Chondrocyte (in vitro differentiated cells): ENCODE data around the gene ARRDC5. TPM values are rescaled to one million over a fixed set of nuclear protein-coding genes. Genes with fewer than 3 reads are reported as not detected.
"Not testable (repeated sequence)": the region's sequence is repeated elsewhere in the genome, so short reads cannot be mapped to it uniquely, and the experiment has no call there.

Source experiments
- DNase-seq: peaks from one replicate; pipeline ENCODE4 v3.0.0; 2021; ENCODE audit warnings: mixed read lengths, low spot score
- H3K27ac Mint-ChIP-seq: one replicate; pipeline ENCODE4 v1.8.0; 2021; ENCODE audit warnings: mild to moderate bottlenecking, moderate library complexity, mixed read lengths; ENCODE audit not compliant: unreplicated experiment
- H3K27me3 Mint-ChIP-seq: 2 replicates; pipeline ENCODE4 v1.8.0; 2021; ENCODE audit warnings: low read depth, mixed read lengths
- H3K36me3 Mint-ChIP-seq: 2 replicates; pipeline ENCODE4 v1.8.0; 2021; ENCODE audit warnings: low read depth, mixed read lengths
- H3K4me1 Mint-ChIP-seq: 2 replicates; pipeline ENCODE4 v1.8.0; 2021; ENCODE audit warnings: low read depth, mild to moderate bottlenecking, mixed read lengths
- H3K4me3 Mint-ChIP-seq: one replicate; pipeline ENCODE4 v1.8.0; 2021; ENCODE audit warnings: mild to moderate bottlenecking, moderate library complexity, mixed read lengths; ENCODE audit not compliant: unreplicated experiment
- H3K9me3 Mint-ChIP-seq: 2 replicates; pipeline ENCODE4 v1.8.0; 2021; ENCODE audit warnings: low read depth, mixed read lengths
- CTCF ChIP-seq: fragments of 200-600 bp; sonication (generic); IDR thresholded peaks from 2 replicates; pipeline ENCODE4 v1.5.0; 2021; ENCODE audit warnings: antibody characterized with exemption, mild to moderate bottlenecking, moderate library complexity
- total RNA-seq: library from RNA; stranded (reverse); gene quantifications from 3 replicates; pipeline ENCODE4 v1.2.1, GENCODE V29; 2021

Gene ARRDC5
- total RNA-seq, 1 donor from 2014 or later: not detected

DNA sequence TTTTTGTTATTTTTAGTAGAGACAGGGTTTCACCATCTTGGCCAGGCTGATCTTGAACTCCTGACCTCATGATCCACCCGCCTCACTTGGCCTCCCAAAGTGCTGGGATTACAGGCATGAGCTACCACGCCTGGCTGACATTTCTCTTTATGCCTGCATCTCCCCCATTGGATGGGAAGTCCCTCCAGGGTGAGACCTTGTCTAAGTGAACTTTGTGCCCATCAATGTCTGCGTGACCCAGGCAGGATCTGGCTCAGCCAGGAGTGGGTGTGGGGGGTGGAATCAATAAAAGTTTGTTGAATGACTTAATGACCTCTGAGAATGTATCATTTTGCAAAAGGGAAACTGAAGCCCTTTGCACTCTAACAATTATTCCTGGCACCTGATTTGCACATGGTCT lies 1.8 kb upstream of the ARRDC5 start:
- no peak for TF ChIP-seq CTCF
- Mint-ChIP-seq H3K36me3 (no peaks in the 10 kb centered on the region), H3K4me3 (no peak overlapping the region), H3K9me3 (no peaks in the 10 kb centered on the region), H3K27me3 (no peaks in the 10 kb centered on the region), H3K4me1 (no peaks in the 10 kb centered on the region), H3K27ac (no peak overlapping the region)
- DNase-seq: no peak

GRCh38 chr19:4900879-4901278 lies 1.8 kb downstream of the ARRDC5 start:
- H3K36me3 Mint-ChIP-seq, H3K4me1 Mint-ChIP-seq, H3K27ac Mint-ChIP-seq, H3K4me3 Mint-ChIP-seq, H3K9me3 Mint-ChIP-seq, H3K27me3 Mint-ChIP-seq, DNase-seq: not testable (repeated sequence)

DNA sequence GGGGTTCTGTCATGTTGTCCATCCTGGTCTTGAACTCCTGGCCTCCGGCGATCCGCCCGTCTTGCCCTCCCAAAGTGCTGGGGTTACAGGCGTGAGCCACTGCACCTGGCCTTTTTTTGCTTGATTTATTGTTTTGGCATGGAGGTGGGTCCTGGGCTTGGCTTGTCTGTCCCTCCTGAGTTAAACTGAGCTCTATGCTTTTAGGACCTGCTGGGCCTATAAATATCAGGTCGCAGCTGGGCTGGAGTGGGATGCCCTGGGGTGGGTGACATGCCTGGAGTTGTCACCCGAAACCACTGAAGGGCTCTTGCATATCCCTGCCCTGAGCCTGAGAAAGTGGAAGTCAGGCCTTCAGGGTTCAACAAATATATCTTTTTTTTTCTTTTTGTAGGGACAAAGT lies 5.5 kb downstream of the ARRDC5 start:
- H3K4me1 Mint-ChIP-seq: no peaks in the 10 kb centered on the region
- no peaks in the 10 kb centered on the region for H3K36me3 Mint-ChIP-seq
- H3K27ac Mint-ChIP-seq: no peak overlapping the region
- no peaks in the 10 kb centered on the region for H3K9me3 Mint-ChIP-seq
- no peak for TF ChIP-seq CTCF
- no peak for DNase-seq
- no peaks in the 10 kb centered on the region for H3K27me3 Mint-ChIP-seq
- no peak overlapping the region for H3K4me3 Mint-ChIP-seq

GRCh38 chr19:4896372-4896771 lies 6.3 kb downstream of the ARRDC5 start:
- TF ChIP-seq CTCF: no peak
- Mint-ChIP-seq H3K9me3 (no peaks in the 10 kb centered on the region), H3K36me3 (no peaks in the 10 kb centered on the region), H3K4me1 (no peaks in the 10 kb centered on the region), H3K4me3 (no peak overlapping the region), H3K27me3 (no peaks in the 10 kb centered on the region), H3K27ac (no peak overlapping the region)
- no peak for DNase-seq

DNA sequence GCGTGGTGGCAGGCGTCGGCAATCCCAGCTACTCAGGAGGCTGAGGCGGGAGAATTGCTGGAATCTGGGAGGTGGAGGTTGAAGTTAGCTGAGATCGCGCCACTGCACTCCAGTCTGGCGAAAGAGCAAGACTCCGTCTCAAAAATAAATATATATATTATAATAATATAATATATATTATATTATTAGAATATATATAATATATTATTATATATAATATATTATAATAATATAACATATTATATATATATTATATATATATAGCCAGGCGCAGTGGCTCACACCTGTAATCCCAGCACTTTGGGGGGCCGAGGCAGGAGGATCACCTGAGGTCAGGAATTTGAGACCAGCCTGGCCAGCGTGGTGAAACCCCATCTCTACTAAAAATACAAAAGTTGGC lies 9.7 kb downstream of the ARRDC5 start:
- not testable (repeated sequence) for H3K27ac Mint-ChIP-seq, H3K27me3 Mint-ChIP-seq, DNase-seq, H3K4me3 Mint-ChIP-seq, H3K9me3 Mint-ChIP-seq, H3K4me1 Mint-ChIP-seq, H3K36me3 Mint-ChIP-seq

DNA sequence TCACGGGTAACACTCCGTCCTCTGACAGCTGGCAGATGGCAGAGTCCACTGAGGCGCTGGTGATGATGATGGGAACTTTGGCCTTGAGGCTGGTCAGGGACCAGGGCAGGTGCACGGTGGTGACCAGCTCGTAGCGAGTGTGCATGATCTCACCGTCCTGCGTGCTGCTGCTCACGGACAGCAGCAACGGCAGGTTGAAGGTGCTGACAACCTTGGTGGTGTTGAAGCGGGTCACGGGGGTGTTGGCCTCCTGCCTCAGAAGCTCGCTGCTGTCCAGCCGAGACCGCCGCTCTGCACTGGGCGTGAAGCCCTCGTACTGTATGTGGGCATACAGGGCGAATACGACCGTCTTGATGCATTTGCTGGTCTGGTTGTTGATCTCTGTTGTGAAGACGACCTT lies 11.6 kb downstream of the ARRDC5 start:
- Mint-ChIP-seq H3K4me1 (no peaks in the 10 kb centered on the region), H3K4me3 (no peak overlapping the region), H3K9me3 (no peaks in the 10 kb centered on the region), H3K27ac (no peak overlapping the region), H3K27me3 (no peaks in the 10 kb centered on the region), H3K36me3 (no peaks in the 10 kb centered on the region)
- no peak for TF ChIP-seq CTCF
- no peak for DNase-seq
